Tibial artery (tissue), 4 donors: ENCODE measurements around the gene HP1BP3.

Source experiments
- DNase-seq, 2 donors: peaks; one replicate each; pipeline ENCODE4 v3.0.0-alpha.2; 2019
- H3K27ac ChIP-seq, 2 donors: fragments of 200-600 bp; sonication (generic) in 1 of 2; 1 replicate in 1 of 2; 2 replicates in 1 of 2; pipeline ENCODE4 v1.5.1; 2018 to 2019; ENCODE audit warnings: mild to moderate bottlenecking in 1 of 2
- H3K27me3 ChIP-seq, 2 donors: fragments of 200-600 bp; sonication (generic) in 1 of 2; one replicate each; pipeline versions ENCODE4 v1.5.1 to v1.6.0; 2016 to 2019
- H3K36me3 ChIP-seq, 3 donors: fragments of 200-600 bp; sonication (generic) in 2 of 3; one replicate each; pipeline ENCODE4 v1.5.1; 2016 to 2019; ENCODE audit warnings: mild to moderate bottlenecking in 2 of 3
- H3K4me1 ChIP-seq, 4 donors: fragments of 200-600 bp; sonication (generic) in 2 of 4; 1 replicate in 3 of 4; 2 replicates in 1 of 4; pipeline ENCODE4 v1.5.1; 2016 to 2019
- H3K4me3 ChIP-seq, 2 donors: fragments of 200-600 bp; sonication (generic) in 1 of 2; 1 replicate in 1 of 2; 2 replicates in 1 of 2; pipeline ENCODE4 v1.5.1; 2018 to 2019; ENCODE audit warnings: mild to moderate bottlenecking in 2 of 2
- H3K9me3 ChIP-seq, 3 donors: fragments of 200-600 bp; sonication (generic) in 1 of 3; one replicate each; pipeline ENCODE4 v1.5.1; 2016 to 2019
- CTCF ChIP-seq, 2 experiments: fragments of 200-600 bp in 1 of 2; fragments of 450-650 bp in 1 of 2; IDR thresholded peaks; one replicate each; pipeline ENCODE4 v1.5.1; 2017 to 2019; ENCODE audit warnings: antibody characterized with exemption in 2 of 2, mild to moderate bottlenecking in 1 of 2, moderate library complexity in 1 of 2
- intact Hi-C: fragments of 100-400 bp; cut with DNase I; formaldehyde crosslinking; loops from one replicate; pipeline ENCODE4 v1.15.0; 2023; ENCODE audit warnings: low total_unique reads

The HP1BP3 gene

GRCh38 chr1:20740781-20741180 lies 46.3 kb downstream of the HP1BP3 start:
- Histone ChIP-seq H3K27me3 (no peaks in the 10 kb centered on the region), H3K27ac (no peak overlapping the region), H3K9me3 (no peaks in the 10 kb centered on the region), H3K4me3 (no peak overlapping the region), H3K36me3 (peaks cover 35 to 91% (median 65%) of the 10 kb centered on the region in 3 donors), H3K4me1 (no peaks in the 10 kb centered on the region)
- intact Hi-C loops: no loop called here
- TF ChIP-seq CTCF (IDR thresholded peaks at IDR 0.05): no peak
- no peak for DNase-seq

GRCh38 chr1:20739225-20739624 lies 47.9 kb downstream of the HP1BP3 start:
- intact Hi-C loops: no loop called here
- no peaks in the 10 kb centered on the region for H3K9me3 ChIP-seq
- H3K27me3 ChIP-seq: no peaks in the 10 kb centered on the region
- no peak for TF ChIP-seq CTCF (IDR thresholded peaks at IDR 0.05)
- H3K36me3 ChIP-seq: peaks cover 19 to 75% (median 50%) of the 10 kb centered on the region in 3 donors
- no peaks in the 10 kb centered on the region for H3K4me1 ChIP-seq
- no peak overlapping the region for H3K27ac ChIP-seq
- DNase-seq: no peak
- no peak overlapping the region for H3K4me3 ChIP-seq

- intact Hi-C loops: no loop called here
- TF ChIP-seq CTCF (IDR thresholded peaks at IDR 0.05): no peak
- Histone ChIP-seq H3K9me3 (no peaks in the 10 kb centered on the region), H3K4me3 (no peak overlapping the region), H3K4me1 (peaks cover 0 to 29% (median 22%) of the 10 kb centered on the region in 4 donors), H3K36me3 (peaks cover 4 to 39% (median 24%) of the 10 kb centered on the region in 3 donors), H3K27ac (no peak overlapping the region), H3K27me3 (peaks cover 0 to 13% of the 10 kb centered on the region in 2 donors)
- DNase-seq: no peak
Measured at GRCh38 chr1:20735581-20736111, 51.5 kb downstream of the HP1BP3 start.

- Histone ChIP-seq H3K27me3 (peaks cover 0 to 35% of the 10 kb centered on the region in 2 donors), H3K4me1 (peaks cover 0 to 39% (median 22%) of the 10 kb centered on the region in 4 donors), H3K9me3 (no peaks in the 10 kb centered on the region), H3K27ac (peak overlapping the region; percentile 60 to 63), H3K36me3 (peaks cover 0 to 18% (median 17%) of the 10 kb centered on the region in 3 donors), H3K4me3 (peak overlapping the region; percentile 53 to 58)
- intact Hi-C loops: loop anchor here (2.0 kb wide), 1 partner anchor 37 kb away; no protein-coding TSS in a partner anchor
- no peak for DNase-seq
- TF ChIP-seq CTCF (IDR thresholded peaks at IDR 0.05): no peak
Measured at GRCh38 chr1:20733360-20733975, 53.6 kb downstream of the HP1BP3 start.

GRCh38 chr1:20732588-20733359 lies 54.3 kb downstream of the HP1BP3 start, which contains the start of gene SH2D5:
Gene SH2D5 (minus strand): TSS chr1:20732703. CDS start chr1:20728044, 4,659 bp downstream.
- H3K9me3 ChIP-seq: no peaks in the 10 kb centered on the region
- TF ChIP-seq CTCF (IDR thresholded peaks at IDR 0.05): peak; percentile 24 to 34
- H3K36me3 ChIP-seq: peaks cover 0 to 12% (median 11%) of the 10 kb centered on the region in 3 donors
- peak within 1 kb of the TSS; percentile 60 to 63 for H3K27ac ChIP-seq
- intact Hi-C loops: loop anchor here (2.0 kb wide), 1 partner anchor 36 kb away; no protein-coding TSS in a partner anchor
- peaks cover 0 to 39% (median 22%) of the 10 kb centered on the region in 4 donors for H3K4me1 ChIP-seq
- H3K4me3 ChIP-seq: peak within 1 kb of the TSS; percentile 53 to 58
- DNase-seq: peak; percentile 89
- peaks cover 0 to 42% of the 10 kb centered on the region in 2 donors for H3K27me3 ChIP-seq
